Brain microvascular endothelial cell (primary cell): ENCODE measurements around the gene ZMYND8.
"Not testable (repeated sequence)": the region's sequence is repeated elsewhere in the genome, so short reads cannot be mapped to it uniquely, and the experiment has no call there.

Experiments
- DNase-seq: peaks from one replicate; pipeline ENCODE4 v3.0.0-alpha.2; 2020
- H3K27ac ChIP-seq: fragments of 250-450 bp; sonication (Bioruptor Pico); 2 replicates; pipeline ENCODE4 v1.5.1; 2020; ENCODE audit warnings: mild to moderate bottlenecking, moderate library complexity
- H3K27me3 ChIP-seq: fragments of 250-450 bp; sonication (Bioruptor Pico); replicated peaks from 2 replicates; pipeline ENCODE4 v1.5.1; 2020; ENCODE audit warnings: mild to moderate bottlenecking
- H3K36me3 ChIP-seq: fragments of 250-450 bp; sonication (Bioruptor Pico); replicated peaks from 2 replicates; pipeline ENCODE4 v1.5.1; 2020; ENCODE audit warnings: mild to moderate bottlenecking
- H3K4me3 ChIP-seq: 2 replicates; pipeline ENCODE4 v1.5.1; 2011; ENCODE audit warnings: low read depth, mild to moderate bottlenecking, control low read depth, low read length, moderate library complexity
- CTCF ChIP-seq: IDR thresholded peaks from 2 replicates; pipeline ENCODE4 v1.5.1; 2011; ENCODE audit warnings: low read depth, mild to moderate bottlenecking, moderate library complexity, low read length, control low read depth, inconsistent platforms; ENCODE audit errors: missing control alignments
- in situ Hi-C: cut with HindIII; loops from 2 replicates; pipeline ENCODE4 v1.10.0; 2017; ENCODE audit warnings: low sequenced_read_pairs, low pct_ligation_motif_present

ZMYND8 gene

GRCh38 chr20:47262008-47262364 is 94.5 kb downstream of the ZMYND8 start:
- Histone ChIP-seq H3K36me3 (peaks cover 50% of the 10 kb centered on the region), H3K4me3 (no peak overlapping the region), H3K27ac (no peak overlapping the region), H3K27me3 (no peaks in the 10 kb centered on the region)
- in situ Hi-C loops = no loop called here
- TF ChIP-seq CTCF = no peak
- no peak for DNase-seq

- H3K4me3 ChIP-seq, in situ Hi-C loops, H3K27me3 ChIP-seq, H3K27ac ChIP-seq, DNase-seq: not testable (repeated sequence)
- peaks cover 43% of the 10 kb centered on the region for H3K36me3 ChIP-seq
Observed at GRCh38 chr20:47261161-47261774, 95.2 kb downstream of the ZMYND8 start.

GRCh38 chr20:47260540-47261126 is 95.9 kb downstream of the ZMYND8 start:
- H3K27me3 ChIP-seq, H3K27ac ChIP-seq, H3K4me3 ChIP-seq, in situ Hi-C loops, DNase-seq: not testable (repeated sequence)
- peaks cover 43% of the 10 kb centered on the region for H3K36me3 ChIP-seq

DNA sequence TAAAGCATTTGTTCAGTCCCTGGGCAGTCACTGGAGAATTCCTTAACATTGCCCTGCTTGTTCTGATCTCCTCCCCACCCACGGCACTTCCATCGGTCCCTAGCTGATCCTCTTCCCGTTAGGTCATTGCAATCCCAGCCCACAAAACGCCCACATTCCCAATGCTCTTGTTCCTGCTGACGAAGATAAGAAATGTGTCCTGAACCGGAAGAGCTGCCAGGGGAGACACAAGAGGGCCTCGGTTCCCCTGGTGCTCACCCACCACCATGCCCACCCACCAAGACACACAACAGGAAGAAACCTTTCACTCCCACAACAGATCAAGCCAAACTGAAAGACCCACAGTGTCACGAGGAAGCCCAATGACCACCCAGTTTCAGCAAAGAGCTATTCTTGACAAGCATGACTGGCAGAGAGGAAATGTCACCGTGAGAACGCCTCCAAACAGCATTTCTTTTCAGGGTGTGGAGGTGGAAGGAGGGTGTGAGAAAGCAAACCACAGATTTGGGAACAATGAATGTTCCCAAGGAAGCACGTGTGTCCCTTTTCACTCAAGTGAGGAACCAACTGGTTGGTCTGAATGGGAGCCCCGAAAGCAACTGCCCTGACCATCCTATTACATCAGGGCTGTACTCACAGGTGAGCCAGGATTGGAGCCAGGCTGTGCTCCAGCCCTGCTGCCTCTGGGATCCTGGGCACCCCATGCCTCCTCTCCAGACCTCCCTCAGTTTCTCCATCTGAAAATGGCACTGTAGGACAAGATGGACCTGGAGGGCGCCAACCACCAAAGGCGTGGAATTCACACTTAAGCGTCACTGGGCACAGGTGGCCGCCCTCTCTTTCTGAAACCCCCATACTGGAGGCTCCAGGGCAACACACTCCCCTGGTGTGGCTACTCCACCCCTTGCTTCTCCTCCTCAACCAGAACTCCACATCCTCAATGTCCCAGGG is 97.5 kb downstream of the ZMYND8 start:
- H3K36me3 ChIP-seq = peaks cover 40% of the 10 kb centered on the region
- no peak overlapping the region for H3K4me3 ChIP-seq
- H3K27ac ChIP-seq = peak overlapping the region; percentile 57
- no peaks in the 10 kb centered on the region for H3K27me3 ChIP-seq
- peak; percentile 66 for DNase-seq
- TF ChIP-seq CTCF = no peak
- in situ Hi-C loops = no loop called here

DNA sequence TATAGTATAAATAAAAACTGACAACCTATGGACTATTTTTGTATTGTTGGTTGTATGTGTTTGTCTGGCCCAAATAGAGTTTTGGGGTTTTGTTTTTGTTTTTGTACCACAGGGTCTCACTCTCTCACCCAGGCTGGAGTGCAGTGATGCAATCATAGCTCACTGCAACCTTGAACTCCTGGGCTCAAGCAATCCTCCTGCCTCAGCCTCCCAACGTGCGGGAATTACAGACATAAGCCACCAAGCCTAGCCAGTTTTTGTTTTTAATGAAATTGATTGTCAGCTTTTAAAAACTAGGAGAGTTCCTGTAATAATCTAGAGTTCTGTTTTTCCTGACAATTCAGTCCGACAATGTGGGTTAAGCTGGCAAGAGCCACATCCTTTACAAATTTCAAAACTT is 98.7 kb downstream of the ZMYND8 start:
- in situ Hi-C loops = no loop called here
- DNase-seq = no peak
- H3K27me3 ChIP-seq = no peaks in the 10 kb centered on the region
- no peak overlapping the region for H3K4me3 ChIP-seq
- peak overlapping the region; percentile 57 for H3K27ac ChIP-seq
- no peak for TF ChIP-seq CTCF
- peaks cover 36% of the 10 kb centered on the region for H3K36me3 ChIP-seq

GRCh38 chr20:47257256-47257655 is 99.2 kb downstream of the ZMYND8 start:
- H3K36me3 ChIP-seq = peaks cover 31% of the 10 kb centered on the region
- H3K4me3 ChIP-seq = no peak overlapping the region
- no peak for TF ChIP-seq CTCF
- no peak for DNase-seq
- in situ Hi-C loops = no loop called here
- H3K27me3 ChIP-seq = no peaks in the 10 kb centered on the region
- H3K27ac ChIP-seq = no peak overlapping the region
